H1 (cell line): ENCODE data around the gene LHB. TPM values are rescaled to one million over a fixed set of nuclear protein-coding genes. Genes with fewer than 3 reads are reported as not detected.

ENCODE experiments used
- CTCF ChIA-PET: fragments of 300-600 bp; sonication (Branson Sonifier 250); formaldehyde crosslinking; loops from one replicate; lab custom pipeline; 2021; ENCODE audit not compliant: partially characterized antibody; lab: Charles Lee
- POLR2A ChIA-PET: fragments of 300-600 bp; sonication (Branson Sonifier 250); formaldehyde crosslinking; loops from one replicate; lab custom pipeline; 2021; ENCODE audit warnings: inconsistent platforms; ENCODE audit not compliant: partially characterized antibody; lab: Charles Lee
- DNase-seq, 2 experiments: peaks; one replicate each; pipeline versions ENCODE4 v3.0.0 to v3.0.0-alpha.2; 2010 to 2022; ENCODE audit warnings: low spot score in 2 of 2, low read depth in 1 of 2, mixed read lengths in 1 of 2
- FAIRE-seq: peaks from 2 replicates; lab custom pipeline; 2011; peaks lifted over from hg19 to GRCh38; lab: Jason Lieb, UNC
- H2AFZ ChIP-seq: 2 replicates; pipeline ENCODE4 v1.8.1; 2012; ENCODE audit warnings: low read length, inconsistent platforms
- H2AK5ac ChIP-seq: 2 replicates; pipeline ENCODE4 v1.6.1; 2013; ENCODE audit warnings: low read depth, low read length
- H2BK120ac ChIP-seq: replicated peaks from 2 replicates; pipeline ENCODE3; 2013; ENCODE audit warnings: low read depth, low read length, inconsistent platforms
- H2BK12ac ChIP-seq: 2 replicates; pipeline ENCODE4 v1.6.1; 2013; ENCODE audit warnings: low read depth, low read length
- H2BK15ac ChIP-seq: 2 replicates; pipeline ENCODE4 v1.6.1; 2013; ENCODE audit warnings: low read length
- H2BK20ac ChIP-seq: 2 replicates; pipeline ENCODE4 v1.6.1; 2013; ENCODE audit warnings: low read length
- H2BK5ac ChIP-seq: 2 replicates; pipeline ENCODE4 v1.6.1; 2013; ENCODE audit warnings: low read depth, low read length
- H3K14ac ChIP-seq: 2 replicates; pipeline ENCODE4 v1.6.1; 2013; ENCODE audit warnings: inconsistent platforms; ENCODE audit not compliant: insufficient read length
- H3K18ac ChIP-seq: 2 replicates; pipeline ENCODE4 v1.6.1; 2013; ENCODE audit warnings: low read length; ENCODE audit errors: extremely low read depth
- H3K23ac ChIP-seq: 2 replicates; pipeline ENCODE4 v1.6.1; 2013; ENCODE audit warnings: inconsistent platforms; ENCODE audit not compliant: insufficient read length
- H3K23me2 ChIP-seq: 2 replicates; pipeline ENCODE4 v1.6.1; 2013; ENCODE audit warnings: low read depth, low read length
- H3K27ac ChIP-seq: 2 replicates; pipeline ENCODE4 v1.6.1; 2011; ENCODE audit warnings: low read depth, low read length, inconsistent platforms
- H3K27me3 ChIP-seq, 4 experiments: replicated peaks in 1 of 4; 1 replicate in 1 of 4; 2 replicates in 3 of 4; pipeline versions ENCODE4 v1.6.1 to v1.8.1; 2011 to 2013; ENCODE audit warnings: low read length in 3 of 4, mild to moderate bottlenecking in 3 of 4, inconsistent platforms in 2 of 4, mixed read lengths in 2 of 4, moderate library complexity in 1 of 4; ENCODE audit not compliant: control insufficient read depth in 3 of 4, insufficient read depth in 3 of 4; ENCODE audit errors: extremely low read depth in 1 of 4
- H3K36me3 ChIP-seq, 4 experiments: 2 replicates each; pipeline versions ENCODE4 v1.6.1 to v1.8.1; 2011 to 2013; ENCODE audit warnings: mild to moderate bottlenecking in 4 of 4, low read length in 3 of 4, moderate library complexity in 2 of 4, control low read depth in 1 of 4, inconsistent platforms in 1 of 4; ENCODE audit not compliant: insufficient read depth in 4 of 4, control insufficient read depth in 2 of 4
- H3K4ac ChIP-seq: replicated peaks from 2 replicates; pipeline ENCODE3; 2013; ENCODE audit warnings: low read length, low read depth, mixed read lengths, inconsistent platforms; ENCODE audit not compliant: insufficient read length
- H3K4me1 ChIP-seq, 4 experiments: replicated peaks in 1 of 4; 1 replicate in 1 of 4; 2 replicates in 3 of 4; pipeline versions ENCODE4 v1.6.1 to v1.8.1; 2011 to 2013; ENCODE audit warnings: low read length in 3 of 4, inconsistent platforms in 2 of 4, mixed read lengths in 1 of 4; ENCODE audit not compliant: insufficient read depth in 4 of 4, control insufficient read depth in 3 of 4
- H3K4me2 ChIP-seq, 2 experiments: 2 replicates each; pipeline versions ENCODE4 v1.6.1 to v1.8.1; 2011 to 2013; ENCODE audit warnings: low read depth in 2 of 2, low read length in 2 of 2, control low read depth in 1 of 2, inconsistent platforms in 1 of 2, mild to moderate bottlenecking in 1 of 2; ENCODE audit not compliant: insufficient read depth in 1 of 2
- H3K4me3 ChIP-seq, 4 experiments: fragments of 200-600, 300-600 bp in 1 of 4; sonication (generic), shearing (Covaris generic), sonication (Bioruptor Twin) in 1 of 4; 2 replicates each; pipeline versions ENCODE4 v1.5.1 to v1.8.1; 2011 to 2016; ENCODE audit warnings: low read length in 4 of 4, low read depth in 3 of 4, control low read depth in 2 of 4, inconsistent platforms in 2 of 4, mild to moderate bottlenecking in 2 of 4, mixed read lengths in 1 of 4, moderate library complexity in 1 of 4; ENCODE audit not compliant: insufficient read depth in 2 of 4; ENCODE audit errors: extremely low read depth in 1 of 4
- H3K56ac ChIP-seq: replicated peaks from 2 replicates; pipeline ENCODE3; 2013; ENCODE audit warnings: low read depth, mild to moderate bottlenecking, mixed read lengths, low read length, inconsistent platforms; ENCODE audit not compliant: insufficient read length
- H3K79me1 ChIP-seq: 2 replicates; pipeline ENCODE4 v1.6.1; 2013; ENCODE audit warnings: low read depth, low read length, control low read depth
- H3K79me2 ChIP-seq, 2 experiments: 2 replicates each; pipeline versions ENCODE4 v1.6.1 to v1.8.1; 2012 to 2013; ENCODE audit warnings: low read length in 2 of 2, mild to moderate bottlenecking in 2 of 2, inconsistent platforms in 1 of 2; ENCODE audit not compliant: insufficient read depth in 2 of 2, control insufficient read depth in 1 of 2
- H3K9ac ChIP-seq, 4 experiments: replicated peaks in 1 of 4; 1 replicate in 1 of 4; 2 replicates in 3 of 4; pipeline versions ENCODE4 v1.6.1 to v1.8.1; 2011 to 2013; ENCODE audit warnings: low read depth in 3 of 4, low read length in 3 of 4, control low read depth in 2 of 4, mild to moderate bottlenecking in 2 of 4, moderate library complexity in 2 of 4, inconsistent platforms in 1 of 4; ENCODE audit errors: extremely low read depth in 1 of 4
- H3K9me3 ChIP-seq, 2 experiments: 2 replicates each; pipeline versions ENCODE4 v1.6.1 to v1.8.1; 2012 to 2013; ENCODE audit warnings: mild to moderate bottlenecking in 2 of 2, moderate library complexity in 2 of 2, control low read depth in 1 of 2, inconsistent platforms in 1 of 2, low read depth in 1 of 2, low read length in 1 of 2, mixed read lengths in 1 of 2; ENCODE audit not compliant: insufficient read depth in 2 of 2
- H4K20me1 ChIP-seq, 2 experiments: replicated peaks in 1 of 2; 2 replicates each; pipeline versions ENCODE3 to v1.8.1; 2011 to 2013; ENCODE audit warnings: inconsistent platforms in 2 of 2, low read length in 2 of 2, mild to moderate bottlenecking in 1 of 2; ENCODE audit not compliant: insufficient read depth in 2 of 2, control insufficient read depth in 1 of 2
- H4K5ac ChIP-seq: 2 replicates; pipeline ENCODE4 v1.6.1; 2013; ENCODE audit warnings: low read length, low read depth, mixed read lengths, inconsistent platforms; ENCODE audit not compliant: insufficient read length
- H4K8ac ChIP-seq: 2 replicates; pipeline ENCODE4 v1.8.0; 2013; ENCODE audit warnings: mild to moderate bottlenecking, moderate library complexity, low read length, inconsistent platforms; ENCODE audit not compliant: insufficient read depth; ENCODE audit errors: extremely low read depth
- H4K91ac ChIP-seq: replicated peaks from 2 replicates; pipeline ENCODE3; 2013; ENCODE audit warnings: low read length, mixed read lengths, inconsistent platforms; ENCODE audit not compliant: insufficient read length
- ASH2L ChIP-seq: fragments of 200-600, 300-600 bp; sonication (generic); IDR thresholded peaks from one replicate; pipeline ENCODE4 v1.7.1; 2017; ENCODE audit warnings: low read length
- BACH1 ChIP-seq: IDR thresholded peaks from 2 replicates; pipeline ENCODE4 v1.6.1; 2012; ENCODE audit warnings: low read length, improper control_type of control experiment
- CBX5 ChIP-seq: fragments of 300-800, 300-1000 bp; sonication (generic); IDR thresholded peaks from 2 replicates; pipeline ENCODE4 v1.7.1; 2016; ENCODE audit warnings: antibody characterized with exemption, low read length, low read depth
- CHD2 ChIP-seq: IDR thresholded peaks from 2 replicates; pipeline ENCODE4 v1.6.1; 2012; ENCODE audit warnings: low read length, improper control_type of control experiment
- FOSL1 ChIP-seq: IDR thresholded peaks from 2 replicates; pipeline ENCODE4 v1.6.1; 2011; ENCODE audit warnings: mild to moderate bottlenecking, low read depth, low read length, moderate library complexity; ENCODE audit not compliant: insufficient read depth
- GTF2F1 ChIP-seq: IDR thresholded peaks from 2 replicates; pipeline ENCODE4 v1.6.1; 2012; ENCODE audit warnings: low read depth, low read length, improper control_type of control experiment, borderline replicate concordance
- NRF1 ChIP-seq: IDR thresholded peaks from 2 replicates; pipeline ENCODE4 v1.6.1; 2011; ENCODE audit warnings: mild to moderate bottlenecking, low read depth, low read length, improper control_type of control experiment
- POLR2A ChIP-seq, 2 experiments: IDR thresholded peaks; 1 replicate in 1 of 2; 2 replicates in 1 of 2; pipeline ENCODE4 v1.6.1; 2011; ENCODE audit warnings: low read depth in 2 of 2, low read length in 2 of 2, mild to moderate bottlenecking in 2 of 2; ENCODE audit errors: control extremely low read depth in 1 of 2
- RBBP5 ChIP-seq: IDR thresholded peaks from 2 replicates; pipeline ENCODE4 v1.7.1; 2012; ENCODE audit warnings: low read depth, mild to moderate bottlenecking, inconsistent platforms, low read length, moderate library complexity, borderline replicate concordance
- RNF2 ChIP-seq: fragments of 200-900, 300-1000 bp; sonication (generic); IDR thresholded peaks from 2 replicates; pipeline ENCODE4 v1.7.1; 2016; ENCODE audit warnings: borderline replicate concordance, low read depth, mild to moderate bottlenecking, antibody characterized with exemption, low read length; ENCODE audit not compliant: poor library complexity, severe bottlenecking; ENCODE audit errors: missing control alignments
- SAP30 ChIP-seq: fragments of 300-600 bp; sonication (generic); IDR thresholded peaks from 2 replicates; pipeline ENCODE4 v1.7.1; 2012; ENCODE audit warnings: low read length, moderate library complexity, mild to moderate bottlenecking, inconsistent platforms; ENCODE audit not compliant: insufficient read depth, insufficient replicate concordance
- SIRT6 ChIP-seq: IDR thresholded peaks from one replicate; pipeline ENCODE4 v1.7.1; 2012; ENCODE audit warnings: low read length, inconsistent platforms
- TBP ChIP-seq: IDR thresholded peaks from 2 replicates; pipeline ENCODE4 v1.6.1; 2011; ENCODE audit warnings: low read depth, low read length, improper control_type of control experiment
- WGBS, 2 experiments: shearing (Covaris generic) in 1 of 2; methylation state at CpG; one replicate each; pipeline versions ENCODE4 v1.1.6 to v1.1.7; 2013 to 2015; ENCODE audit warnings: low lambda C conversion rate in 2 of 2, mixed read lengths in 2 of 2, inconsistent platforms in 1 of 2, low coverage in 1 of 2, missing lambda C conversion rate in 1 of 2; ENCODE audit not compliant: insufficient replicate concordance in 2 of 2, insufficient coverage in 1 of 2, insufficient read length in 1 of 2; ENCODE audit errors: extremely low coverage in 1 of 2, missing lambda C conversion rate in 1 of 2; 5-methylcytosine and 5-hydroxymethylcytosine counted together
- polyA plus RNA-seq, 7 experiments: library from polyadenylated mRNA; depleted of rRNA in 3 of 7; stranded (reverse) in 5 of 7; unstranded in 2 of 7; fragments of >200 nt in 5 of 7; fragments of 200-250 nt in 2 of 7; gene quantifications; 1 replicate in 5 of 7; 2 replicates in 1 of 7; 4 replicates in 1 of 7; pipeline versions ENCODE4 v1.2.1 to v1.2.3, GENCODE V29; 2011 to 2013; ENCODE audit warnings: missing spikeins in 2 of 7, mixed read lengths in 2 of 7
- total RNA-seq: library from RNA; stranded (reverse); fragmentation: NEBNext Ultra II Directional; extraction: Animal tissue kit (Norgen Biotek cat#: 25700); gene quantifications from 2 replicates; pipeline ENCODE4 v1.2.1, GENCODE V29; 2021

Gene LHB
- total and polyA plus RNA-seq, 2 of the 8 experiments (the other 6 are each of a cell fraction or from before 2014, with no cell fraction given) = 0.53 TPM; not detected in 1

- 92% methylated on average over 14 of the region's 17 CpGs; no CpG with 5 or more reads in 1 of the 2 experiments for WGBS, 2 experiments
- no peak overlapping the region for H3K9ac ChIP-seq
- peaks cover 0 to 3% (median 0%) of the 10 kb centered on the region in 4 experiments; a peak in 2 of 7 replicates for H3K4me1 ChIP-seq
- no peak overlapping the region for H2BK120ac ChIP-seq
- peaks cover 0 to 10% of the 10 kb centered on the region in 2 experiments for H4K20me1 ChIP-seq
- CTCF ChIA-PET = interaction anchor here (1.1 to 2.9 kb wide), 4 partner anchors 8 to 19 kb away, joined by 3 to 13 read pairs (median 3); no protein-coding TSS in a partner anchor
- no peak overlapping the region for H2BK15ac ChIP-seq
- H3K27me3 ChIP-seq = no peaks in the 10 kb centered on the region
- peaks cover 5 to 15% of the 10 kb centered on the region in 2 experiments; a peak in 3 of 4 replicates for H3K79me2 ChIP-seq
- H4K91ac ChIP-seq = no peak overlapping the region
- H3K79me1 ChIP-seq = peaks cover 8% of the 10 kb centered on the region
- H3K23me2 ChIP-seq = peaks cover 8% of the 10 kb centered on the region; the same call in 1 of the 2 replicates
- POLR2A ChIA-PET = interaction anchor here (0.6 kb wide), 1 partner anchor 26 kb away, joined by 3 read pairs; no protein-coding TSS in a partner anchor
- no peak overlapping the region for H2BK20ac ChIP-seq
- H3K23ac ChIP-seq = no peak overlapping the region
- no peak overlapping the region for H3K14ac ChIP-seq
- H3K18ac ChIP-seq = no peak overlapping the region
- no peak overlapping the region for H3K27ac ChIP-seq
- no peak overlapping the region for H2AK5ac ChIP-seq
- peaks cover 3 to 21% (median 9%) of the 10 kb centered on the region in 4 experiments; a peak in 5 of 8 replicates for H3K36me3 ChIP-seq
- H3K9me3 ChIP-seq = no peaks in the 10 kb centered on the region
- DNase-seq = no peak
- FAIRE-seq = no peak
- H3K56ac ChIP-seq = no peak overlapping the region
- no peak overlapping the region for H2BK5ac ChIP-seq
- no peak overlapping the region for H4K5ac ChIP-seq
- H3K4me3 ChIP-seq = no peak overlapping the region
- H2AFZ ChIP-seq = no peak overlapping the region
- H3K4ac ChIP-seq = no peak overlapping the region
- no peak overlapping the region; a peak in 1 of 4 replicates for H3K4me2 ChIP-seq
- no peak overlapping the region for H2BK12ac ChIP-seq
- H4K8ac ChIP-seq = no peak overlapping the region; the same call in 1 of the 2 replicates
- TF ChIP-seq GTF2F1 (no peak), NRF1 (no peak), RNF2 (no peak), POLR2A (IDR thresholded peaks at IDR 0.05; ENCODE audit: control extremely low read depth in 1 of 2, low read depth in 2 of 2, low read length in 2 of 2) (no peak), RBBP5 (no peak), CHD2 (no peak), FOSL1 (no peak), ASH2L (no peak), SAP30 (no peak), CBX5 (no peak), SIRT6 (no peak), TBP (no peak), BACH1 (no peak)
Observed at GRCh38 chr19:48989701-48990291, 27.1 kb downstream of the LHB start.
